ENCODE results near the gene SEC62. TPM values are rescaled to one million over a fixed set of nuclear protein-coding genes. Genes with fewer than 3 reads are reported as not detected.
A peak's percentile ranks its signal among the peaks of the same experiment; 100 is the strongest.

The SEC62 gene
- total and polyA plus RNA-seq, 2 donors from 2014 or later = 131 to 139 TPM

- FAIRE-seq = no peak
These were observed 20.3 kb upstream of the SEC62 start for GRCh38 chr3:169946336-169946735.

DNA sequence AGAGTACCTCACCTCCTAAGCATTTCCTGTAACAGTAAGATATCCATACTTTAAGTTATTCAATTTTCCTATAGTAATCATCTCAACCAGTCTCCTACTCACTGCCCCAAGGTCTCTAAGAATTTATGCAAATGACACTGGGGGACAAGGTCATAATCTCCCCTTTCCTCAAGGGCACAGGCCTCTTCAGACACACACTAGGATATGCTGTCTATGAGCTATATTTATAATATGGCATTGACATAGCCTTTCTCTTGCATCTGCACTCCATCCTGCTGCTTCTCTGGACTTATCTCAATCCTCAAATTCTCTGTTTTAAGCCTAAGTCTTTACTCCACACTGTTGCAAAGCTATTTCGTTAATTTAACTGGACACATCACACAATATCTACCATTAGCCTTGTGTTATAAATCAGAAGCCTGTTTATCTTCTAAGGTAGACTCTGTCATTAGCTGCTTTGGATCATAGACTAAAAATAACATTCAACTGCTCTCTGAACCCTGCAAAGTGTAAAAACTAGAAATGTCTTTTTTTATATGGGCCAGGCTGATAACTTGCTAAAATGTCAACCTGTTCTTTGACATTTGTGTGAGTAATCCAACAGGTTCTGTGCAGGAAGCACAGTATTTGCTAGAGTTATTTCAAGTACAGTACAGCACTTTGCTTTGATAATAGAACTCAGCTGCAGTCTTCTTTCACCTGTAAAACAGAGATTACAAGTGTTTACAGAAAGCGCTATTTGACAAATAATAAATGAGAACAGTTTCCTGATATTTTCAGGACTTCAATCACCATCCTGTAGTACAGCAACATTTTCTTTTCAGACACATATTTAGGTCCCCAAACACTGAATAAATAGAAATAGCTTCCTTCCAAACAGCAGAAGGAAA, 17.8 kb upstream of the SEC62 start:
- no peaks in the 10 kb centered on the region for H3K36me3 ChIP-seq (ENCODE audit: control insufficient read depth in 2 of 3, insufficient read depth in 3 of 3, low read length in 3 of 3)
- no peaks in the 10 kb centered on the region for H3K4me1 ChIP-seq (ENCODE audit: control insufficient read depth in 2 of 3, insufficient read depth in 2 of 3, low read depth in 1 of 3, low read length in 3 of 3)
- no peak overlapping the region for H3K27ac ChIP-seq (ENCODE audit: low read depth in 2 of 2, low read length in 2 of 2)
- peak in 1 of 5 donors; percentile 12 for DNase-seq
- H3K27me3 ChIP-seq (ENCODE audit: control insufficient read depth, insufficient read depth, low read length) = no peaks in the 10 kb centered on the region
- no peaks in the 10 kb centered on the region for H3K9me3 ChIP-seq (ENCODE audit: control insufficient read depth in 2 of 3, insufficient read depth in 1 of 3, low read length in 3 of 3)
- no peak for TF ChIP-seq CTCF (IDR thresholded peaks at IDR 0.05; ENCODE audit: borderline replicate concordance, extremely low read depth, insufficient read depth)
- H3K4me3 ChIP-seq (ENCODE audit: low read length in 3 of 3) = no peak overlapping the region
- intact Hi-C loops (cut with DNase I) = no loop called here
- H3K9ac ChIP-seq (ENCODE audit: low read length in 3 of 3) = no peak overlapping the region
- FAIRE-seq = no peak

More at GRCh38 chr3:169946336-169946735, 20.3 kb upstream of the SEC62 start:
- no peak for DNase-seq
- Histone ChIP-seq H3K27ac (ENCODE audit: low read depth in 2 of 2, low read length in 2 of 2) (no peak overlapping the region), H3K27me3 (ENCODE audit: control insufficient read depth, insufficient read depth, low read length) (no peaks in the 10 kb centered on the region), H3K4me1 (ENCODE audit: control insufficient read depth in 2 of 3, insufficient read depth in 2 of 3, low read depth in 1 of 3, low read length in 3 of 3) (no peaks in the 10 kb centered on the region), H3K9ac (ENCODE audit: low read length in 3 of 3) (no peak overlapping the region), H3K9me3 (ENCODE audit: control insufficient read depth in 2 of 3, insufficient read depth in 1 of 3, low read length in 3 of 3) (no peaks in the 10 kb centered on the region), H3K4me3 (ENCODE audit: low read length in 3 of 3) (no peak overlapping the region), H3K36me3 (ENCODE audit: control insufficient read depth in 2 of 3, insufficient read depth in 3 of 3, low read length in 3 of 3) (no peaks in the 10 kb centered on the region)
- no peak for TF ChIP-seq CTCF (IDR thresholded peaks at IDR 0.05; ENCODE audit: borderline replicate concordance, extremely low read depth, insufficient read depth)
- intact Hi-C loops (cut with DNase I) = no loop called here

- Histone ChIP-seq H3K9ac (ENCODE audit: low read length in 3 of 3) (no peak overlapping the region), H3K27ac (ENCODE audit: low read depth in 2 of 2, low read length in 2 of 2) (no peak overlapping the region), H3K9me3 (ENCODE audit: control insufficient read depth in 2 of 3, insufficient read depth in 1 of 3, low read length in 3 of 3) (no peaks in the 10 kb centered on the region), H3K36me3 (ENCODE audit: control insufficient read depth in 2 of 3, insufficient read depth in 3 of 3, low read length in 3 of 3) (no peaks in the 10 kb centered on the region), H3K4me3 (ENCODE audit: low read length in 3 of 3) (no peak overlapping the region), H3K4me1 (ENCODE audit: control insufficient read depth in 2 of 3, insufficient read depth in 2 of 3, low read depth in 1 of 3, low read length in 3 of 3) (no peaks in the 10 kb centered on the region), H3K27me3 (ENCODE audit: control insufficient read depth, insufficient read depth, low read length) (no peaks in the 10 kb centered on the region)
- no peak for DNase-seq
- FAIRE-seq = no peak
- no peak for TF ChIP-seq CTCF (IDR thresholded peaks at IDR 0.05; ENCODE audit: borderline replicate concordance, extremely low read depth, insufficient read depth)
- intact Hi-C loops (cut with DNase I) = no loop called here
These were observed 14.6 kb upstream of the SEC62 start for GRCh38 chr3:169952045-169952444.

All from kidney (tissue), 14 donors.